AG04449 (cell line): ENCODE measurements around the gene RGS6.

Experiments used
- CTCF ChIA-PET: fragments of 350-600 bp; formaldehyde crosslinking; extraction: SDS; loops from one replicate; lab custom pipeline; 2021; ENCODE audit warnings: antibody characterized with exemption; lab: Yijun Ruan, JAX
- POLR2A ChIA-PET: fragments of 400-600, 350-600 bp; formaldehyde crosslinking; extraction: SDS; loops from one replicate; lab custom pipeline; 2020; ENCODE audit warnings: antibody characterized with exemption, inconsistent platforms; lab: Yijun Ruan, JAX
- DNase-seq: peaks from one replicate; pipeline ENCODE4 v3.0.0-alpha.2; 2010; ENCODE audit warnings: low read depth, low spot score
- H3K4me3 ChIP-seq: 2 replicates; pipeline ENCODE4 v1.5.1; 2011; ENCODE audit warnings: low read depth, mild to moderate bottlenecking, control low read depth, low read length
- CTCF ChIP-seq: IDR thresholded peaks from one replicate; pipeline ENCODE4 v1.5.1; 2011; ENCODE audit warnings: mild to moderate bottlenecking, moderate library complexity, low read length, control low read depth, inconsistent platforms; ENCODE audit not compliant: insufficient read depth; ENCODE audit errors: missing control alignments

The RGS6 gene

GRCh38 chr14:72350215-72350614, 418.0 kb downstream of the RGS6 start:
- ChIA-PET POLR2A (no interaction called here), CTCF (no interaction called here)
- TF ChIP-seq CTCF, result no peak
- DNase-seq, result no peak
- no peak overlapping the region for H3K4me3 ChIP-seq

- ChIA-PET POLR2A (no interaction called here), CTCF (no interaction called here)
- no peak for DNase-seq
- H3K4me3 ChIP-seq, result no peak overlapping the region
- no peak for TF ChIP-seq CTCF
Measured at GRCh38 chr14:72352012-72352411, 419.8 kb downstream of the RGS6 start.

GRCh38 chr14:72366619-72367018, 434.4 kb downstream of the RGS6 start:
- ChIA-PET POLR2A (no interaction called here), CTCF (no interaction called here)
- H3K4me3 ChIP-seq, result no peak overlapping the region
- TF ChIP-seq CTCF, result no peak
- DNase-seq, result no peak

- no peak for DNase-seq
- H3K4me3 ChIP-seq, result no peak overlapping the region
- CTCF ChIA-PET, result no interaction called here
- no peak for TF ChIP-seq CTCF
- POLR2A ChIA-PET, result no interaction called here
Measured at GRCh38 chr14:72369106-72369505, 436.9 kb downstream of the RGS6 start.

GRCh38 chr14:72377016-72377415, 444.8 kb downstream of the RGS6 start:
- DNase-seq, result no peak
- no peak for TF ChIP-seq CTCF
- CTCF ChIA-PET, result no interaction called here
- no peak overlapping the region for H3K4me3 ChIP-seq
- POLR2A ChIA-PET, result no interaction called here

- H3K4me3 ChIP-seq, result no peak overlapping the region
- ChIA-PET CTCF (no interaction called here), POLR2A (no interaction called here)
- TF ChIP-seq CTCF, result no peak
- DNase-seq, result no peak
Measured at GRCh38 chr14:72380456-72380855, 448.2 kb downstream of the RGS6 start.
